SU-DHL-6 (cell line): Measurements from ENCODE around the gene C17orf78.

Source experiments
- H2AFZ ChIP-seq: fragments of 200-600 bp; sonication (generic); 2 replicates; pipeline ENCODE4 v1.6.1; 2014; ENCODE audit warnings: low read depth, mild to moderate bottlenecking, moderate library complexity, mixed read lengths, antibody characterized with exemption, low read length; ENCODE audit not compliant: severe bottlenecking
- H3F3A ChIP-seq: fragments of 200-600 bp; shearing (Covaris generic); 2 replicates; pipeline ENCODE4 v1.6.0; 2016; ENCODE audit warnings: antibody characterized with exemption, mild to moderate bottlenecking; ENCODE audit not compliant: insufficient read depth
- H3K27ac ChIP-seq: fragments of 200-600 bp; sonication (generic); 2 replicates; pipeline ENCODE4 v1.5.1; 2016; ENCODE audit warnings: low read depth, mild to moderate bottlenecking, low read length, moderate library complexity, mixed read lengths
- H3K27me3 ChIP-seq: fragments of 200-600 bp; sonication (generic), shearing (Covaris generic); 2 replicates; pipeline ENCODE4 v1.6.0; 2014; ENCODE audit warnings: mild to moderate bottlenecking, low read length
- H3K36me3 ChIP-seq: fragments of 200-600 bp; sonication (generic); 2 replicates; pipeline ENCODE4 v1.6.1; 2014; ENCODE audit warnings: mild to moderate bottlenecking, low read length, mixed read lengths
- H3K4me2 ChIP-seq: fragments of 300-600, 200-600 bp; shearing (Covaris generic), sonication (generic); 2 replicates; pipeline ENCODE4 v1.6.0; 2014; ENCODE audit warnings: low read length, low read depth, mild to moderate bottlenecking; ENCODE audit not compliant: poor library complexity, severe bottlenecking
- H3K4me3 ChIP-seq: fragments of 200-600 bp; sonication (generic); 2 replicates; pipeline ENCODE4 v1.5.1; 2014; ENCODE audit warnings: antibody characterized with exemption, low read length, mild to moderate bottlenecking, mixed read lengths; ENCODE audit not compliant: insufficient read depth, poor library complexity, severe bottlenecking
- H3K79me2 ChIP-seq: fragments of 200-600 bp; sonication (generic); 2 replicates; pipeline ENCODE4 v1.6.1; 2014; ENCODE audit warnings: mild to moderate bottlenecking, low read length, moderate library complexity; ENCODE audit not compliant: insufficient read depth
- H3K9ac ChIP-seq: fragments of 200-600 bp; sonication (generic); 2 replicates; pipeline ENCODE4 v1.7.0; 2014; ENCODE audit warnings: mild to moderate bottlenecking, low read length
- H3K9me2 ChIP-seq: fragments of 200-600 bp; sonication (generic); replicated peaks from 2 replicates; pipeline ENCODE4 v1.6.1; 2014; ENCODE audit warnings: low read length; ENCODE audit not compliant: insufficient read depth
- H3K9me3 ChIP-seq: fragments of 200-600 bp; sonication (generic); 2 replicates; pipeline ENCODE4 v1.6.1; 2014; ENCODE audit warnings: low read length, mixed read lengths; ENCODE audit not compliant: insufficient read depth
- H4K20me1 ChIP-seq: fragments of 200-600 bp; sonication (generic); 2 replicates; pipeline ENCODE4 v1.6.1; 2014; ENCODE audit warnings: low read depth, mild to moderate bottlenecking, antibody characterized with exemption, low read length, moderate library complexity, mixed read lengths
- CTCF ChIP-seq: fragments of 200-600 bp; sonication (generic); IDR thresholded peaks from one replicate; pipeline ENCODE4 v1.5.1; 2017; ENCODE audit warnings: antibody characterized with exemption, mild to moderate bottlenecking, low read length, moderate library complexity; ENCODE audit not compliant: insufficient read depth, poor library complexity, severe bottlenecking
- EZH2phosphoT487 ChIP-seq: fragments of 200-600 bp; sonication (generic), shearing (Covaris generic); conservative IDR thresholded peaks from 2 replicates; pipeline ENCODE4 v1.6.1; 2018; ENCODE audit warnings: mild to moderate bottlenecking, antibody characterized with exemption, low read length, moderate library complexity, mixed read lengths

The C17orf78 gene

GRCh38 chr17:37375706-37376105 lies at the start of gene C17orf78:
Gene C17orf78, plus strand, starts transcription at chr17:37375985. Its CDS starts 108 bp downstream, at chr17:37376093.
- Histone ChIP-seq H3K27ac (no peak within 1 kb of the TSS), H3K4me3 (no peak within 1 kb of the TSS), H3K36me3 (no peaks in the 10 kb centered on the region), H3K79me2 (no peaks in the 10 kb centered on the region), H3F3A (no peaks in the 10 kb centered on the region), H3K9me2 (no peaks in the 10 kb centered on the region), H2AFZ (no peak within 1 kb of the TSS), H3K9ac (no peak within 1 kb of the TSS), H4K20me1 (no peaks in the 10 kb centered on the region), H3K27me3 (no peaks in the 10 kb centered on the region), H3K4me2 (no peak within 1 kb of the TSS), H3K9me3 (no peaks in the 10 kb centered on the region)
- TF ChIP-seq EZH2phosphoT487, result no peak
- TF ChIP-seq CTCF, result no peak

- no peak for TF ChIP-seq EZH2phosphoT487
- no peak for TF ChIP-seq CTCF
- H3K36me3 ChIP-seq, result peaks cover 12% of the 10 kb centered on the region; the same call in 1 of the 2 replicates
- H4K20me1 ChIP-seq, result no peaks in the 10 kb centered on the region; the same call in 1 of the 2 replicates
- H3K9me3 ChIP-seq, result no peaks in the 10 kb centered on the region
- no peak overlapping the region for H3K4me3 ChIP-seq
- no peak overlapping the region for H2AFZ ChIP-seq
- H3K27me3 ChIP-seq, result no peaks in the 10 kb centered on the region
- H3K27ac ChIP-seq, result no peak overlapping the region
- no peaks in the 10 kb centered on the region for H3K9me2 ChIP-seq
- H3K79me2 ChIP-seq, result peaks cover 15% of the 10 kb centered on the region; the same call in 1 of the 2 replicates
- H3K9ac ChIP-seq, result no peak overlapping the region
- H3K4me2 ChIP-seq, result no peak overlapping the region
- H3F3A ChIP-seq, result no peaks in the 10 kb centered on the region
Measured at GRCh38 chr17:37327341-37328090, 48.3 kb upstream of the C17orf78 start.

GRCh38 chr17:37338847-37339246 lies 36.9 kb upstream of the C17orf78 start:
- Histone ChIP-seq H3K9me2 (no peaks in the 10 kb centered on the region), H3K9ac (no peak overlapping the region), H3K4me2 (no peak overlapping the region), H3K36me3 (peaks cover 3% of the 10 kb centered on the region; the same call in 1 of the 2 replicates), H3F3A (no peaks in the 10 kb centered on the region; the same call in 1 of the 2 replicates), H3K79me2 (peaks cover 68% of the 10 kb centered on the region), H2AFZ (no peak overlapping the region), H3K27me3 (no peaks in the 10 kb centered on the region), H4K20me1 (no peaks in the 10 kb centered on the region; the same call in 1 of the 2 replicates), H3K27ac (no peak overlapping the region), H3K9me3 (no peaks in the 10 kb centered on the region), H3K4me3 (no peak overlapping the region)
- TF ChIP-seq CTCF (no peak), EZH2phosphoT487 (no peak)
